Measurements from ENCODE around the gene THAP8. TPM values are rescaled to one million over a fixed set of nuclear protein-coding genes. Genes with fewer than 3 reads are reported as not detected.

Gene THAP8
- total and polyA plus RNA-seq, 10 of the 15 experiments (the other 5 are each of a cell fraction or from before 2014, with no cell fraction given) = 0.24 to 4.4 (median 2.6) TPM

GRCh38 chr19:35995048-35995993, 58.8 kb downstream of the THAP8 start, which contains the start of gene SDHAF1 (continued):
- TF ChIP-seq, protein P1, sequence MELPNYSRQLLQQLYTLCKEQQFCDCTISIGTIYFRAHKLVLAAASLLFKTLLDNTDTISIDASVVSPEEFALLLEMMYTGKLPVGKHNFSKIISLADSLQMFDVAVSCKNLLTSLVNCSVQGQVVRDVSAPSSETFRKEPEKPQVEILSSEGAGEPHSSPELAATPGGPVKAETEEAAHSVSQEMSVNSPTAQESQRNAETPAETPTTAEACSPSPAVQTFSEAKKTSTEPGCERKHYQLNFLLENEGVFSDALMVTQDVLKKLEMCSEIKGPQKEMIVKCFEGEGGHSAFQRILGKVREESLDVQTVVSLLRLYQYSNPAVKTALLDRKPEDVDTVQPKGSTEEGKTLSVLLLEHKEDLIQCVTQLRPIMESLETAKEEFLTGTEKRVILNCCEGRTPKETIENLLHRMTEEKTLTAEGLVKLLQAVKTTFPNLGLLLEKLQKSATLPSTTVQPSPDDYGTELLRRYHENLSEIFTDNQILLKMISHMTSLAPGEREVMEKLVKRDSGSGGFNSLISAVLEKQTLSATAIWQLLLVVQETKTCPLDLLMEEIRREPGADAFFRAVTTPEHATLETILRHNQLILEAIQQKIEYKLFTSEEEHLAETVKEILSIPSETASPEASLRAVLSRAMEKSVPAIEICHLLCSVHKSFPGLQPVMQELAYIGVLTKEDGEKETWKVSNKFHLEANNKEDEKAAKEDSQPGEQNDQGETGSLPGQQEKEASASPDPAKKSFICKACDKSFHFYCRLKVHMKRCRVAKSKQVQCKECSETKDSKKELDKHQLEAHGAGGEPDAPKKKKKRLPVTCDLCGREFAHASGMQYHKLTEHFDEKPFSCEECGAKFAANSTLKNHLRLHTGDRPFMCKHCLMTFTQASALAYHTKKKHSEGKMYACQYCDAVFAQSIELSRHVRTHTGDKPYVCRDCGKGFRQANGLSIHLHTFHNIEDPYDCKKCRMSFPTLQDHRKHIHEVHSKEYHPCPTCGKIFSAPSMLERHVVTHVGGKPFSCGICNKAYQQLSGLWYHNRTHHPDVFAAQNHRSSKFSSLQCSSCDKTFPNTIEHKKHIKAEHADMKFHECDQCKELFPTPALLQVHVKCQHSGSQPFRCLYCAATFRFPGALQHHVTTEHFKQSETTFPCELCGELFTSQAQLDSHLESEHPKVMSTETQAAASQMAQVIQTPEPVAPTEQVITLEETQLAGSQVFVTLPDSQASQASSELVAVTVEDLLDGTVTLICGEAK (IDR thresholded peaks at IDR 0.05; ENCODE audit: borderline replicate concordance) = peak; percentile 87
- TF ChIP-seq, protein P2, sequence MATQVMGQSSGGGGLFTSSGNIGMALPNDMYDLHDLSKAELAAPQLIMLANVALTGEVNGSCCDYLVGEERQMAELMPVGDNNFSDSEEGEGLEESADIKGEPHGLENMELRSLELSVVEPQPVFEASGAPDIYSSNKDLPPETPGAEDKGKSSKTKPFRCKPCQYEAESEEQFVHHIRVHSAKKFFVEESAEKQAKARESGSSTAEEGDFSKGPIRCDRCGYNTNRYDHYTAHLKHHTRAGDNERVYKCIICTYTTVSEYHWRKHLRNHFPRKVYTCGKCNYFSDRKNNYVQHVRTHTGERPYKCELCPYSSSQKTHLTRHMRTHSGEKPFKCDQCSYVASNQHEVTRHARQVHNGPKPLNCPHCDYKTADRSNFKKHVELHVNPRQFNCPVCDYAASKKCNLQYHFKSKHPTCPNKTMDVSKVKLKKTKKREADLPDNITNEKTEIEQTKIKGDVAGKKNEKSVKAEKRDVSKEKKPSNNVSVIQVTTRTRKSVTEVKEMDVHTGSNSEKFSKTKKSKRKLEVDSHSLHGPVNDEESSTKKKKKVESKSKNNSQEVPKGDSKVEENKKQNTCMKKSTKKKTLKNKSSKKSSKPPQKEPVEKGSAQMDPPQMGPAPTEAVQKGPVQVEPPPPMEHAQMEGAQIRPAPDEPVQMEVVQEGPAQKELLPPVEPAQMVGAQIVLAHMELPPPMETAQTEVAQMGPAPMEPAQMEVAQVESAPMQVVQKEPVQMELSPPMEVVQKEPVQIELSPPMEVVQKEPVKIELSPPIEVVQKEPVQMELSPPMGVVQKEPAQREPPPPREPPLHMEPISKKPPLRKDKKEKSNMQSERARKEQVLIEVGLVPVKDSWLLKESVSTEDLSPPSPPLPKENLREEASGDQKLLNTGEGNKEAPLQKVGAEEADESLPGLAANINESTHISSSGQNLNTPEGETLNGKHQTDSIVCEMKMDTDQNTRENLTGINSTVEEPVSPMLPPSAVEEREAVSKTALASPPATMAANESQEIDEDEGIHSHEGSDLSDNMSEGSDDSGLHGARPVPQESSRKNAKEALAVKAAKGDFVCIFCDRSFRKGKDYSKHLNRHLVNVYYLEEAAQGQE (IDR thresholded peaks at IDR 0.05; ENCODE audit: low read depth, low read length) = no peak
- TF ChIP-seq YBX1 (IDR thresholded peaks at IDR 0.05) = no peak
- TF ChIP-seq SPI1 (IDR thresholded peaks at IDR 0.05; ENCODE audit: borderline replicate concordance, insufficient read depth, low read depth, low read length) = peak; percentile 78
- TF ChIP-seq BHLHE40 (IDR thresholded peaks at IDR 0.05; ENCODE audit: borderline replicate concordance in 1 of 2, low read depth in 2 of 2, low read length in 1 of 2) = peak in 1 of 2 experiments; percentile 70; a peak in 1 of 4 replicates
- peak; percentile 77 for TF ChIP-seq ZNF207 (IDR thresholded peaks at IDR 0.05; ENCODE audit: borderline replicate concordance)
- no peak for TF ChIP-seq ZNF622 (IDR thresholded peaks at IDR 0.05)
- TF ChIP-seq RELB (IDR thresholded peaks at IDR 0.05; ENCODE audit: low read depth) = 0 out of 2 replicates have a peak, but pooled peaks have one; percentile 10
- TF ChIP-seq ASH2L (IDR thresholded peaks at IDR 0.05; ENCODE audit: borderline replicate concordance, low read depth) = peak; percentile 77; the same call in 1 of the 2 replicates
- peak; percentile 83 for TF ChIP-seq RUNX3 (IDR thresholded peaks at IDR 0.05; ENCODE audit: low read length)
- peak; percentile 26; the same call in 1 of the 2 replicates for TF ChIP-seq ZNF217 (IDR thresholded peaks at IDR 0.05)
- peak; percentile 74 for TF ChIP-seq SMARCA5 (IDR thresholded peaks at IDR 0.05)
- peak; percentile 100 for TF ChIP-seq NR2F1 (conservative IDR thresholded peaks at IDR 0.05)
- 0 out of 2 replicates have a peak, but pooled peaks have one; percentile 70 for TF ChIP-seq RBBP5 (conservative IDR thresholded peaks at IDR 0.05)
- TF ChIP-seq, protein P3, sequence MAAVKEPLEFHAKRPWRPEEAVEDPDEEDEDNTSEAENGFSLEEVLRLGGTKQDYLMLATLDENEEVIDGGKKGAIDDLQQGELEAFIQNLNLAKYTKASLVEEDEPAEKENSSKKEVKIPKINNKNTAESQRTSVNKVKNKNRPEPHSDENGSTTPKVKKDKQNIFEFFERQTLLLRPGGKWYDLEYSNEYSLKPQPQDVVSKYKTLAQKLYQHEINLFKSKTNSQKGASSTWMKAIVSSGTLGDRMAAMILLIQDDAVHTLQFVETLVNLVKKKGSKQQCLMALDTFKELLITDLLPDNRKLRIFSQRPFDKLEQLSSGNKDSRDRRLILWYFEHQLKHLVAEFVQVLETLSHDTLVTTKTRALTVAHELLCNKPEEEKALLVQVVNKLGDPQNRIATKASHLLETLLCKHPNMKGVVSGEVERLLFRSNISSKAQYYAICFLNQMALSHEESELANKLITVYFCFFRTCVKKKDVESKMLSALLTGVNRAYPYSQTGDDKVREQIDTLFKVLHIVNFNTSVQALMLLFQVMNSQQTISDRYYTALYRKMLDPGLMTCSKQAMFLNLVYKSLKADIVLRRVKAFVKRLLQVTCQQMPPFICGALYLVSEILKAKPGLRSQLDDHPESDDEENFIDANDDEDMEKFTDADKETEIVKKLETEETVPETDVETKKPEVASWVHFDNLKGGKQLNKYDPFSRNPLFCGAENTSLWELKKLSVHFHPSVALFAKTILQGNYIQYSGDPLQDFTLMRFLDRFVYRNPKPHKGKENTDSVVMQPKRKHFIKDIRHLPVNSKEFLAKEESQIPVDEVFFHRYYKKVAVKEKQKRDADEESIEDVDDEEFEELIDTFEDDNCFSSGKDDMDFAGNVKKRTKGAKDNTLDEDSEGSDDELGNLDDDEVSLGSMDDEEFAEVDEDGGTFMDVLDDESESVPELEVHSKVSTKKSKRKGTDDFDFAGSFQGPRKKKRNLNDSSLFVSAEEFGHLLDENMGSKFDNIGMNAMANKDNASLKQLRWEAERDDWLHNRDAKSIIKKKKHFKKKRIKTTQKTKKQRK (IDR thresholded peaks at IDR 0.05; ENCODE audit: low read depth, low read length) = no peak
- TF ChIP-seq NFXL1 (IDR thresholded peaks at IDR 0.05; ENCODE audit: borderline replicate concordance) = no peak
